HG03025 (cell line): Measurements from ENCODE around the gene SCO2.
"Not testable (repeated sequence)": the region's sequence is repeated elsewhere in the genome, so short reads cannot be mapped to it uniquely, and the experiment has no call there.

Experiments
- ATAC-seq: cut with Tn5 transposase; IDR thresholded peaks from one replicate; pipeline ENCODE4 v1.9.1; 2021; ENCODE audit warnings: mild to moderate bottlenecking, moderate library complexity; ENCODE audit not compliant: unreplicated experiment, low FRiP score

The SCO2 gene

GRCh38 chr22:50551160-50551752, 25.9 kb upstream of the SCO2 start:
- no peak for ATAC-seq

- ATAC-seq, result no peak
Observed at GRCh38 chr22:50550395-50550794, 25.0 kb upstream of the SCO2 start.

GRCh38 chr22:50548921-50549790, 23.8 kb upstream of the SCO2 start:
- no peak for ATAC-seq

- no peak for ATAC-seq
Observed at GRCh38 chr22:50548040-50548920, 22.9 kb upstream of the SCO2 start.

GRCh38 chr22:50547263-50547985, 22.0 kb upstream of the SCO2 start:
- no peak for ATAC-seq

- no peak for ATAC-seq
Observed at GRCh38 chr22:50546326-50547262, 21.2 kb upstream of the SCO2 start.

- no peak for ATAC-seq
Observed at GRCh38 chr22:50545522-50546325, 20.3 kb upstream of the SCO2 start, which contains the start of gene KLHDC7B. KLHDC7B (plus strand) TSS chr22:50545899; CDS start chr22:50546244, 345 bp downstream.

- no peak for ATAC-seq
Observed at GRCh38 chr22:50544746-50545253, 19.4 kb upstream of the SCO2 start.

GRCh38 chr22:50544078-50544745, 18.8 kb upstream of the SCO2 start:
- no peak for ATAC-seq

GRCh38 chr22:50542416-50542927, 17.1 kb upstream of the SCO2 start:
- ATAC-seq, result no peak

- ATAC-seq, result not testable (repeated sequence)
Observed at GRCh38 chr22:50541667-50542026, 16.2 kb upstream of the SCO2 start.

- ATAC-seq, result no peak
Observed at GRCh38 chr22:50540381-50540780, 15.0 kb upstream of the SCO2 start.

- ATAC-seq, result no peak
Observed at GRCh38 chr22:50537765-50538164, 12.4 kb upstream of the SCO2 start.

GRCh38 chr22:50536226-50536625, 10.8 kb upstream of the SCO2 start:
- ATAC-seq, result no peak

GRCh38 chr22:50535113-50535512, 9.7 kb upstream of the SCO2 start:
- ATAC-seq, result no peak

GRCh38 chr22:50533856-50534711, 8.7 kb upstream of the SCO2 start:
- ATAC-seq, result not testable (repeated sequence)
